ENCODE measurements around the gene LRRN4.
"Not testable (repeated sequence)": the region's sequence is repeated elsewhere in the genome, so short reads cannot be mapped to it uniquely, and the experiment has no call there.

Gene LRRN4

GRCh38 chr20:6061544-6061943, 7.7 kb upstream of the LRRN4 start:
- no peaks in the 10 kb centered on the region for H3K27me3 ChIP-seq (replicated peaks; ENCODE audit: control insufficient read depth, insufficient read depth, low read length, poor library complexity, severe bottlenecking)
- H3K4me1 ChIP-seq (ENCODE audit: control insufficient read depth, insufficient read depth, low read length, poor library complexity, severe bottlenecking), result peaks cover 4% of the 10 kb centered on the region
- no peaks in the 10 kb centered on the region for H3K36me3 ChIP-seq (ENCODE audit: control insufficient read depth, insufficient read depth, low read length)
- no peak for DNase-seq
- H3K4me3 ChIP-seq (ENCODE audit: insufficient read depth, low read depth, low read length, poor library complexity, severe bottlenecking), result no peak overlapping the region
- H3K9me3 ChIP-seq (ENCODE audit: control insufficient read depth, low read length), result no peaks in the 10 kb centered on the region
- H3K27ac ChIP-seq (ENCODE audit: insufficient read depth, low read length, poor library complexity, severe bottlenecking), result no peak overlapping the region

- H3K27ac ChIP-seq (ENCODE audit: insufficient read depth, low read length, poor library complexity, severe bottlenecking), result no peak overlapping the region
- no peaks in the 10 kb centered on the region for H3K36me3 ChIP-seq (ENCODE audit: control insufficient read depth, insufficient read depth, low read length)
- H3K9me3 ChIP-seq (ENCODE audit: control insufficient read depth, low read length), result no peaks in the 10 kb centered on the region
- H3K27me3 ChIP-seq (replicated peaks; ENCODE audit: control insufficient read depth, insufficient read depth, low read length, poor library complexity, severe bottlenecking), result no peaks in the 10 kb centered on the region
- no peak overlapping the region for H3K4me3 ChIP-seq (ENCODE audit: insufficient read depth, low read depth, low read length, poor library complexity, severe bottlenecking)
- peaks cover 4% of the 10 kb centered on the region for H3K4me1 ChIP-seq (ENCODE audit: control insufficient read depth, insufficient read depth, low read length, poor library complexity, severe bottlenecking)
- no peak for DNase-seq
These were observed 6.4 kb upstream of the LRRN4 start for GRCh38 chr20:6060213-6060612.

DNA sequence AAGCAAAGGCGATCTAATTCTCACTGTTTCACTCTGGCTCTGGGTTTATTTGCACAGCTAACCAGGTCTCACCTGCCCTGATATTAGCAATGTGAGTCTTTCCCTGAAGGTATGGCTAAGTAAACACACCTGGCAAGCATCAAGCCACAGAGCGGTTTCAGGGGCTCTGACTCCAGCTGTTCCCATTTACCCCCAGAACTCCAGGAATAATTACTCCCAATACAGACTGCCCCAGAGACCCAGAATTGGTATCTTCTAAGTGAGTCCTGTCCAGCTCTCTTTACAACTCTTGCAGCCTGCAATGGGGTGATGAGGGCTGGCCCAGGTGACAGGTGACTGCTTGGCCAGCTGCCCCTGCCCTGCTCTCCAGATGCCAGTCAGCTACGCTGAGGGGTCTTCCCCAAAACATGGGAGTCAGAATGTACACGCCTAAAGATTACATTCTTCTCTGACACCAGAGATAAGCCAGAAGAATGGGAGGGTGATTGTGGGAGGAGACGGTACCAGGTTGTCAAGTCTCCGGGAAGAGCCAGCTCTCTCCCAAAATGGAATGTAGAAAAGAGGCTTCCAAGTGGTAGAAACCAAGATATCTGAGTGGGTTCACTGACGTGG, 4.9 kb upstream of the LRRN4 start:
- H3K36me3 ChIP-seq (ENCODE audit: control insufficient read depth, insufficient read depth, low read length), result no peaks in the 10 kb centered on the region
- H3K27ac ChIP-seq (ENCODE audit: insufficient read depth, low read length, poor library complexity, severe bottlenecking), result no peak overlapping the region
- no peaks in the 10 kb centered on the region for H3K9me3 ChIP-seq (ENCODE audit: control insufficient read depth, low read length)
- no peaks in the 10 kb centered on the region for H3K27me3 ChIP-seq (replicated peaks; ENCODE audit: control insufficient read depth, insufficient read depth, low read length, poor library complexity, severe bottlenecking)
- no peak overlapping the region for H3K4me3 ChIP-seq (ENCODE audit: insufficient read depth, low read depth, low read length, poor library complexity, severe bottlenecking)
- no peak for DNase-seq
- H3K4me1 ChIP-seq (ENCODE audit: control insufficient read depth, insufficient read depth, low read length, poor library complexity, severe bottlenecking), result peaks cover 4% of the 10 kb centered on the region

DNA sequence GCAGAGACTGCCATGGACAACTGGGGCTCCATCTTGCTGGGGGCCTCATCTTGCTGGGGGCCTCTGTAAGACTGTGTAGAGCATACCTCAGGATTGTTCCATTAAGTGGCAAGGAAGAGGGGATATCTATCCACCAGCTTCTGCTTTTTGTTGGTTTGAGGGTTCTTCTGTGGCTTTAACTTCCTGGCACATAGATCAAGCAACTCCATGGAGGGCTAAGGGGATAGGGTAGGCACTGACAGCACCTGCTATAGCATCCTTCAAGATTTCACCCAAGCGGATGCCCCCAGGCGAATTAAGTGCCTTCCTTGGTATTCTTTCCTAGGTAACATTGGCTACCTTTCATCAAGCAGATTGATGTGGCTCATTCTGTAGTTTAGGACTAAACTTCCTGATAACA, 3.8 kb upstream of the LRRN4 start:
- peaks cover 2% of the 10 kb centered on the region for H3K27me3 ChIP-seq (replicated peaks; ENCODE audit: control insufficient read depth, insufficient read depth, low read length, poor library complexity, severe bottlenecking)
- DNase-seq, result no peak
- peaks cover 4% of the 10 kb centered on the region for H3K4me1 ChIP-seq (ENCODE audit: control insufficient read depth, insufficient read depth, low read length, poor library complexity, severe bottlenecking)
- H3K36me3 ChIP-seq (ENCODE audit: control insufficient read depth, insufficient read depth, low read length), result no peaks in the 10 kb centered on the region
- H3K9me3 ChIP-seq (ENCODE audit: control insufficient read depth, low read length), result no peaks in the 10 kb centered on the region
- H3K4me3 ChIP-seq (ENCODE audit: insufficient read depth, low read depth, low read length, poor library complexity, severe bottlenecking), result no peak overlapping the region
- no peak overlapping the region for H3K27ac ChIP-seq (ENCODE audit: insufficient read depth, low read length, poor library complexity, severe bottlenecking)

DNA sequence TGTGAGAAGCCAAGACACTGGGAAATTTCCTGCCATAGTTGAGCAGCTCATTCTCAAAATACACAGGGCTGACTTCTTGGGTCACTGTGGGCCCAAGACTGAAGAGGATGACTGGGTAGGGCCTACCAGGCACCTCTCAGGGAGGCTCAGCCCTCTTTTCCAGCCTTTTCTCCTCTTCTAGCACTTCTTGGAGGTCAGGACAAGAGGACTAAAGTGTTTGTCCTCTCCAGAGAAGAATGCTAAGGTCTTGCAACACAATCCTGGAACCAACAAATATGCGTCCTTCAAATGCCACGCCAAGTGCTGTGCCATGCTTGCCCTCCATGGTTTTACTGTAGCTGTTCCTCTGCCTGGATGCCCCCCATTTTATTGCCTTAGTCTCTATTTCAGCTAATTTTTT, 3.3 kb upstream of the LRRN4 start:
- H3K27ac ChIP-seq (ENCODE audit: insufficient read depth, low read length, poor library complexity, severe bottlenecking), result no peak overlapping the region
- peaks cover 4% of the 10 kb centered on the region for H3K4me1 ChIP-seq (ENCODE audit: control insufficient read depth, insufficient read depth, low read length, poor library complexity, severe bottlenecking)
- no peaks in the 10 kb centered on the region for H3K9me3 ChIP-seq (ENCODE audit: control insufficient read depth, low read length)
- no peaks in the 10 kb centered on the region for H3K36me3 ChIP-seq (ENCODE audit: control insufficient read depth, insufficient read depth, low read length)
- no peak overlapping the region for H3K4me3 ChIP-seq (ENCODE audit: insufficient read depth, low read depth, low read length, poor library complexity, severe bottlenecking)
- no peak for DNase-seq
- peaks cover 6% of the 10 kb centered on the region for H3K27me3 ChIP-seq (replicated peaks; ENCODE audit: control insufficient read depth, insufficient read depth, low read length, poor library complexity, severe bottlenecking)

DNA sequence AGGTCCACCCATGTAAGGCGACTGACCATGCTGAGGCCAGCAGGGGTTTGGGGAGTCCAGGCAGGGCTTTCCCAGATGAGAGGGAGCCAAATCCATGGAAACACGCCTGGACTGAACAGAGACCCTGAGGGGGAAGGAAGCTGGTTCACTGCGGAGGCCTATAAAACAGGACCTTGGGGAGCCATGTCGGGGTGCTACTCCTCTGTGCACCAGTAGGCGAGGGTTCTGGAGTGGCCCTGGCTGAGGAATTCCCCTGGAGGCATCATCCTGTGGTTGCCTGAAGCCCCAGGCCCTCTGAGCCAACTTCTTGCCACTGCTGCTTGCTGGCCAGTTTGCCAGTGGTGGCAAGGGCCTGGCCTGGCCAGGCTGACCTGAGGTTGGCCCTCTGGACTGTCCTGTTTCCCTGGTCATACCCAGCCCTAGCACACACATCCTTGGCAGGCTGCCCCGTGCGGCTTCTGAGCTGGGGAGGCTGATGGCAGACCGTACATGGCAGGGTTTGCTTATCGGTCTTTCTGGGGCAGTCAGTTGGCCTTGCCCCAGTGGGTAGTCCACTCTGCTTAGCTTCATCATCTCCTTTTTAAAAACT, 2.2 kb upstream of the LRRN4 start:
- Histone ChIP-seq H3K36me3 (ENCODE audit: control insufficient read depth, insufficient read depth, low read length) (no peaks in the 10 kb centered on the region), H3K4me3 (ENCODE audit: insufficient read depth, low read depth, low read length, poor library complexity, severe bottlenecking) (no peak overlapping the region), H3K27me3 (replicated peaks; ENCODE audit: control insufficient read depth, insufficient read depth, low read length, poor library complexity, severe bottlenecking) (peaks cover 6% of the 10 kb centered on the region), H3K4me1 (ENCODE audit: control insufficient read depth, insufficient read depth, low read length, poor library complexity, severe bottlenecking) (no peaks in the 10 kb centered on the region), H3K9me3 (ENCODE audit: control insufficient read depth, low read length) (no peaks in the 10 kb centered on the region), H3K27ac (ENCODE audit: insufficient read depth, low read length, poor library complexity, severe bottlenecking) (no peak overlapping the region)
- no peak for DNase-seq

DNA sequence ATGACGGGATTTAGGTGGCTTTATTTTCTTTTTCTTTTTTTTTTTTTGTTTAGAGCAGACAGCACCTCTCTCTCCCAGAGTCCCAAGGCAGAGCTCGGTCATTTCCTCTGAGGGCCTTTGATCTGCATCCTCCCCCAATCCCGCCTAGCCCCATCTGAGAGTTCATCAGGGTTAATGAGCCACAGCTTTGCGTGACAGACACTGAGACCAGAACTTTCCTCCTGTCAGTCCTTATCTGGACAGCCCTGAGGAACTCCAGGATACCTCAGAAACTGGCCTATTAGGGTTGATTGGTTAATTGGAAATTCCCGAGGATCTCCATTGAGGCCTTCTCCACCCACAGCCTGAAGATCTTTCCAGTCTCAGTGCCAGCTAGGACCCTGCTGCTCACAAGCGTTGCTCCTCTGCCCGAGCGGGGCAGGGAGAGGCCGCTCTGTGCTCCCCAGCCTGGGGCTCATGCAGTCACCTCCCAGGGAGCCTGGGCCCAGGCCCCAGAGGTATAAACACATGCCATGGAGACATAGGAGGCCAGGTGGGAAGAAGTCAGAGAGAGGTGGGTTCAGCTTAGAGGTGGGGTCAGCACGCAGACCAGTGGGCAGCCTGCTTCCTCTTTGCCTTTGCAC, 1.4 kb upstream of the LRRN4 start:
- no peak overlapping the region for H3K27ac ChIP-seq (ENCODE audit: insufficient read depth, low read length, poor library complexity, severe bottlenecking)
- no peaks in the 10 kb centered on the region for H3K9me3 ChIP-seq (ENCODE audit: control insufficient read depth, low read length)
- peaks cover 6% of the 10 kb centered on the region for H3K27me3 ChIP-seq (replicated peaks; ENCODE audit: control insufficient read depth, insufficient read depth, low read length, poor library complexity, severe bottlenecking)
- no peaks in the 10 kb centered on the region for H3K36me3 ChIP-seq (ENCODE audit: control insufficient read depth, insufficient read depth, low read length)
- DNase-seq, result no peak
- H3K4me1 ChIP-seq (ENCODE audit: control insufficient read depth, insufficient read depth, low read length, poor library complexity, severe bottlenecking), result no peaks in the 10 kb centered on the region
- H3K4me3 ChIP-seq (ENCODE audit: insufficient read depth, low read depth, low read length, poor library complexity, severe bottlenecking), result no peak overlapping the region

DNA sequence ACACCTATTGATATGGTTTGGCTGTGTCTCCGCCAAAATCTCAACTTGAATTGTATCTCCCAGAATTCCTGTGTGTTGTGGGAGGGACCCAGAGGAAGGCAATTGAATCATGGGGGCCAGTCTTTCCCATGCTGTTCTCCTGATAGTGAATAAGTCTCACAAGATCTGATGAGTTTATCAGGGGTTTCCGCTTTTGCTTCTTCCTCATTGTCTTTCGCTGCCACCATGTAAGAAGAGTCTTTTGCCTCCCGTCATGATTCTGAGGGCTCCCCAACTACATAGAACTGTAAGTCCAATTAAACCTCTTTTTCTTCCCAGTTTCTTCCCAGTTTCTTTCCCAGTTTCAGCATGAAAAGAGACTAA, 810 bp upstream of the LRRN4 start:
- H3K4me1 ChIP-seq (ENCODE audit: control insufficient read depth, insufficient read depth, low read length, poor library complexity, severe bottlenecking); H3K27me3 ChIP-seq (replicated peaks; ENCODE audit: control insufficient read depth, insufficient read depth, low read length, poor library complexity, severe bottlenecking); H3K9me3 ChIP-seq (ENCODE audit: control insufficient read depth, low read length); H3K36me3 ChIP-seq (ENCODE audit: control insufficient read depth, insufficient read depth, low read length); H3K4me3 ChIP-seq (ENCODE audit: insufficient read depth, low read depth, low read length, poor library complexity, severe bottlenecking); DNase-seq; H3K27ac ChIP-seq (ENCODE audit: insufficient read depth, low read length, poor library complexity, severe bottlenecking): not testable (repeated sequence)

- H3K27me3 ChIP-seq (replicated peaks; ENCODE audit: control insufficient read depth, insufficient read depth, low read length, poor library complexity, severe bottlenecking), result peaks cover 6% of the 10 kb centered on the region
- no peak for DNase-seq
These were observed 640 bp downstream of the LRRN4 start for GRCh38 chr20:6053064-6053775.

GRCh38 chr20:6051505-6051904, 2.4 kb downstream of the LRRN4 start:
- Histone ChIP-seq H3K36me3 (ENCODE audit: control insufficient read depth, insufficient read depth, low read length) (no peaks in the 10 kb centered on the region), H3K27ac (ENCODE audit: insufficient read depth, low read length, poor library complexity, severe bottlenecking) (no peak overlapping the region), H3K27me3 (replicated peaks; ENCODE audit: control insufficient read depth, insufficient read depth, low read length, poor library complexity, severe bottlenecking) (peaks cover 6% of the 10 kb centered on the region), H3K9me3 (ENCODE audit: control insufficient read depth, low read length) (no peaks in the 10 kb centered on the region), H3K4me3 (ENCODE audit: insufficient read depth, low read depth, low read length, poor library complexity, severe bottlenecking) (no peak overlapping the region), H3K4me1 (ENCODE audit: control insufficient read depth, insufficient read depth, low read length, poor library complexity, severe bottlenecking) (no peaks in the 10 kb centered on the region)
- no peak for DNase-seq

More at GRCh38 chr20:6053064-6053775, 640 bp downstream of the LRRN4 start:
- H3K36me3 ChIP-seq (ENCODE audit: control insufficient read depth, insufficient read depth, low read length), result no peaks in the 10 kb centered on the region
- no peak overlapping the region for H3K27ac ChIP-seq (ENCODE audit: insufficient read depth, low read length, poor library complexity, severe bottlenecking)
- H3K4me3 ChIP-seq (ENCODE audit: insufficient read depth, low read depth, low read length, poor library complexity, severe bottlenecking), result no peak overlapping the region
- no peaks in the 10 kb centered on the region for H3K4me1 ChIP-seq (ENCODE audit: control insufficient read depth, insufficient read depth, low read length, poor library complexity, severe bottlenecking)
- no peaks in the 10 kb centered on the region for H3K9me3 ChIP-seq (ENCODE audit: control insufficient read depth, low read length)

Data from effector memory CD4-positive, alpha-beta T cell (primary cell).